Activated CD4-positive, alpha-beta memory T cell treated with anti-CD3 and anti-CD28 coated beads for 36 hours (primary cell): ENCODE results near the gene LHX6. TPM values are rescaled to one million over a fixed set of nuclear protein-coding genes. Genes with fewer than 3 reads are reported as not detected.

Experiments
- CTCF ChIA-PET: fragments of 350-600 bp; sonication (Branson Sonifier 250); formaldehyde crosslinking; loops from one replicate; lab custom pipeline; 2021; ENCODE audit warnings: antibody characterized with exemption, inconsistent platforms; lab: Charles Lee
- POLR2A ChIA-PET: fragments of 350-600 bp; sonication (Branson Sonifier 250); formaldehyde crosslinking; loops from one replicate; lab custom pipeline; 2021; ENCODE audit warnings: antibody characterized with exemption; lab: Charles Lee
- DNase-seq: peaks from one replicate; pipeline ENCODE4 v3.0.0-alpha.2; 2020
- H3K27ac Mint-ChIP-seq: one replicate; pipeline ENCODE4 v1.8.0; 2021; ENCODE audit warnings: mixed read lengths
- H3K27me3 Mint-ChIP-seq: one replicate; pipeline ENCODE4 v1.8.0; 2021; ENCODE audit warnings: mixed read lengths
- H3K36me3 Mint-ChIP-seq: one replicate; pipeline ENCODE4 v1.8.0; 2021; ENCODE audit warnings: mixed read lengths
- H3K4me1 Mint-ChIP-seq: one replicate; pipeline ENCODE4 v1.8.0; 2021; ENCODE audit warnings: low read depth, mixed read lengths
- H3K4me3 Mint-ChIP-seq: one replicate; pipeline ENCODE4 v1.8.0; 2021; ENCODE audit warnings: mild to moderate bottlenecking, mixed read lengths
- H3K9me3 Mint-ChIP-seq: one replicate; pipeline ENCODE4 v1.8.0; 2021; ENCODE audit warnings: mixed read lengths
- intact Hi-C: fragments of 100-400 bp; cut with micrococcal nuclease; formaldehyde crosslinking; loops from one replicate; pipeline ENCODE4 v1.15.1; 2023
- total RNA-seq, 2 experiments: library from RNA; stranded (reverse); gene quantifications; one replicate each; pipeline ENCODE4 v1.2.3, GENCODE V29; 2021

The LHX6 gene
- total RNA-seq, 2 experiments from 2014 or later: not detected

- Mint-ChIP-seq H3K4me3 (no peak overlapping the region), H3K27me3 (peaks cover 9% of the 10 kb centered on the region), H3K36me3 (no peaks in the 10 kb centered on the region), H3K4me1 (no peaks in the 10 kb centered on the region), H3K27ac (no peak overlapping the region), H3K9me3 (no peaks in the 10 kb centered on the region)
- POLR2A ChIA-PET: interaction anchor here (0.7 kb wide), 1 partner anchor 1128 kb away, joined by 3 read pairs; no protein-coding TSS in a partner anchor
- intact Hi-C loops: no loop called here
- CTCF ChIA-PET: no interaction called here
- no peak for DNase-seq
Measured at GRCh38 chr9:122195875-122196274, 32.9 kb downstream of the LHX6 start.

- intact Hi-C loops: no loop called here
- H3K4me3 Mint-ChIP-seq: no peak overlapping the region
- H3K27ac Mint-ChIP-seq: no peak overlapping the region
- H3K4me1 Mint-ChIP-seq: no peaks in the 10 kb centered on the region
- POLR2A ChIA-PET: no interaction called here
- no peaks in the 10 kb centered on the region for H3K9me3 Mint-ChIP-seq
- DNase-seq: no peak
- H3K36me3 Mint-ChIP-seq: no peaks in the 10 kb centered on the region
- peaks cover 9% of the 10 kb centered on the region for H3K27me3 Mint-ChIP-seq
- CTCF ChIA-PET: interaction anchor here (0.6 kb wide), 1 partner anchor 11 kb away, joined by 3 read pairs; no protein-coding TSS in a partner anchor
Measured at GRCh38 chr9:122193651-122194050, 35.1 kb downstream of the LHX6 start.

DNA sequence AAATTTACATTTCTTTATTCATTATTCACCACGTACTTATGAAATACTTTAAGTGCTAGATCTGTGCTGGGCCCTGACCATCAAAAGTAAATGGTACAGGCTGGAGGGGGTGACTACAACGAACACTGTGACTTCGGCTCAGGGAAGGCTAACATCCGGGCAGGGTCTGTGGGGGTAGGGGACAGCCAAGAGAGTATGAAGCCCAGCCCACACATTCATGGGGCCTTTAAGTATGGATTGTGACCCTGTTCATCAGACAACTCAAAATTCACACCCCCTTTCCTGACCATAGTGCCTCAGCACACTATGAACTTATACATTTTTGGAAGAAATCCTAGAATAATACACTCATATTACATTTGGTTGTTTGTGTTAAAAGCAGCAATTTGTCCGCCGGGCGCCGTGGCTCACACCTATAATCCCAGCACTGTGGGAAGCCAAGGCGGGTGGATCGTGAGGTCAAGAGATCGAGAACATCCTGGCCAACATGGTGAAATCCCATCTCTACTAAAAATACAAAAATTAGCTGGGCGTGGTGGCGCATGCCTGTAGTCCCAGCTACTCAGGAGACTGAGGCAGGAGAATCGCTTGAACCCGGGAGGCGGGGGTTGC lies 35.7 kb downstream of the LHX6 start:
- Mint-ChIP-seq H3K36me3 (no peaks in the 10 kb centered on the region), H3K27ac (no peak overlapping the region)
- POLR2A ChIA-PET: no interaction called here

DNA sequence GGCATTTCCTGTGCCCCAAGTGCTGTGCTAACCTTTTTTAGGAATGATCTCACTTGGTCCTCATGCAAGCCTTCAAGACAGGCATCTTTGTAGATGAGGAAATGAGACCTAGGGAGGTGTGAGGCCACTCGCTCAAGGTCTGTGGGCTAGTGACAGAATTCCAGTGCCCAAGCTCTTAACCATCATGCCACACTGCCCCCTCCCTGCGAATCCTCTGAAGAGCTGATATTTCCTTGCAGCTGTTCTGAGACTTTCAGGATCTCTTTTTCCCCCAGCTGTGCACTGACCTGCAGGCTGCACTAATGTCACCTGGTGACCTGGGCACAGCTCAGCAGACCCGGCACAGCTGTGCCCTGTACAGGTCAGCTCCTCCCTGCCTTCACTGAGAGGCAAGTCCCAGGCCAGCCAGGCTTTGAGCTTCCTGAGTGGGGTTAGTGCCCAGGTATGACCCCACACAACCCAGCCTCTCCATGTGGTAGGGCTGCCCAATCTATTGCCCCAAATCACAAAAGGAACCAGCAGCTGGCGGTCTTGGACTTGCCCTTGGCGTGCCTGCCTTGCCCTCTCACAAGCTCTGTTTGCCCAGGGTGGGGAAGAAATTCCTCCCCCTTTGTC lies 36.4 kb downstream of the LHX6 start:
- Mint-ChIP-seq H3K4me1 (no peaks in the 10 kb centered on the region), H3K27me3 (peaks cover 7% of the 10 kb centered on the region), H3K9me3 (no peaks in the 10 kb centered on the region), H3K36me3 (no peaks in the 10 kb centered on the region), H3K27ac (no peak overlapping the region), H3K4me3 (no peak overlapping the region)
- ChIA-PET CTCF (no interaction called here), POLR2A (no interaction called here)
- DNase-seq: no peak
- intact Hi-C loops: no loop called here

More for the DNA sequence above, 35.7 kb downstream of the LHX6 start:
- no peaks in the 10 kb centered on the region for H3K9me3 Mint-ChIP-seq
- intact Hi-C loops: no loop called here
- CTCF ChIA-PET: interaction anchor here (0.6 kb wide), 1 partner anchor 11 kb away, joined by 3 read pairs; no protein-coding TSS in a partner anchor
- H3K4me1 Mint-ChIP-seq: no peaks in the 10 kb centered on the region
- DNase-seq: no peak
- peaks cover 7% of the 10 kb centered on the region for H3K27me3 Mint-ChIP-seq
- no peak overlapping the region for H3K4me3 Mint-ChIP-seq

DNA sequence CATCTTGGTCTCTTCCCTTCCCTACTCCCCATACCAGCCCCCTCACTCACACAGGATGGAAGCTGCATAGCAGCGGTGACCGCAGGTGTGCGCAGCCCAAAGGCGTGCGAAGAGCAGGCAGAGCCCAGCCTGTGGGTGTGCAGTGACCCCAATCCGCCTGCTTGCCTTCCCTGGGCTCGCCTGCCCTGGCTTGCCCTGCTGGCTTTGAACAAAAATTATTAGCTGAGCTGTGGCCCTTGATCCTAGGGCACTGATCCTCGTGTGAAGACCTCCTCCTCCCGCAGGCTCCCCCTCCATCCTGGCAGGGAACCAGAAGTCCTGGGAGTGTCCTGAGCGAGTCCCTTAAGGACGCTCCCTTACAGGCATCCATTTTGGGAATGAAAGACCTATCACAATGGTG lies 37.2 kb downstream of the LHX6 start:
- Mint-ChIP-seq H3K36me3 (no peaks in the 10 kb centered on the region), H3K4me3 (no peak overlapping the region), H3K27ac (no peak overlapping the region), H3K9me3 (no peaks in the 10 kb centered on the region), H3K4me1 (no peaks in the 10 kb centered on the region), H3K27me3 (no peaks in the 10 kb centered on the region)
- no peak for DNase-seq
- intact Hi-C loops: no loop called here
- CTCF ChIA-PET: interaction anchor here (1.1 kb wide), 1 partner anchor 11 kb away, joined by 3 read pairs; no protein-coding TSS in a partner anchor
- POLR2A ChIA-PET: no interaction called here

DNA sequence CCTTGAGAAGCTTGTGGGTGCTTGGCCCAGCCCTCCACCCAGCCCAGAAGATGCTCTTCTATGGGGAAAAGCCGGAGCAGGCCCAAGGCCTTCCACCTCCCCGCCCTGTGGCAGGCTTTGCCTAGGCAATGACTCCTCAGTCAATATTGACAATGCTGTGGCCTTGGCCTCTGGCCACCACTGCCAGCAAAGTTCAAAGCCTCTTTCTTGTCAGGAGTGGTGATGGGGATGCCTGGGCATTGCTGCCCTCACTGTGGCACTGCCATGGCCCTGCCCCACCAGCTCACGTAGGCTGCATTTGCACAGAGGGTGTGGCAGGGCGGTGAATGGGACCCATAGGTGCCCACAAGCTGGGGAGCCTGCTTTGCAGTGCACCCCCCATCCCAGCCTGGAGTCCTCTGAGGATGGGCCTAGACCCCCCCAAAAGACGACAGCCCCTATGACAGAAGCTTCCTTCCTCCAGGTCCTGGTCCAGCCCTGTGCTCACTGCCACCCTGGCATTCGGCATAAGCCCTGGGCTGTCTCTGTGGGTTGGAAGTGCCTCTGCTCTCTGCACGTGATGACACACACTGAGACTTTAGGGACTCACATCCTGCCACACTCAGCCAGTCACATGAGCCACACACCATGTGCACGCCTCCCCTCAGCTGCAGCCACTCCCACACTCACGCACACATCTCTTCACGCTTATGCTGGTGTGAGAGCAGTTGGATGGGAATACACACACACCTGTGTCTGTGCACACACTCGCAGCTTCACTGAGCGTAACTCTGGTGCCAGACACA lies 38.0 kb downstream of the LHX6 start:
- no peaks in the 10 kb centered on the region for H3K9me3 Mint-ChIP-seq
- intact Hi-C loops: no loop called here
- H3K27me3 Mint-ChIP-seq: no peaks in the 10 kb centered on the region
- DNase-seq: peak; percentile 39
- POLR2A ChIA-PET: no interaction called here
- no peak overlapping the region for H3K27ac Mint-ChIP-seq
- H3K36me3 Mint-ChIP-seq: no peaks in the 10 kb centered on the region
- no peak overlapping the region for H3K4me3 Mint-ChIP-seq
- no peaks in the 10 kb centered on the region for H3K4me1 Mint-ChIP-seq
- CTCF ChIA-PET: interaction anchor here (1.1 kb wide), 1 partner anchor 10 kb away, joined by 3 read pairs; no protein-coding TSS in a partner anchor

- no peaks in the 10 kb centered on the region for H3K4me1 Mint-ChIP-seq
- no peaks in the 10 kb centered on the region for H3K36me3 Mint-ChIP-seq
- H3K9me3 Mint-ChIP-seq: no peaks in the 10 kb centered on the region
- H3K27ac Mint-ChIP-seq: no peak overlapping the region
- DNase-seq: no peak
- H3K27me3 Mint-ChIP-seq: no peaks in the 10 kb centered on the region
- H3K4me3 Mint-ChIP-seq: no peak overlapping the region
- intact Hi-C loops: no loop called here
- ChIA-PET CTCF (no interaction called here), POLR2A (no interaction called here)
Measured at GRCh38 chr9:122188369-122188768, 40.4 kb downstream of the LHX6 start.

DNA sequence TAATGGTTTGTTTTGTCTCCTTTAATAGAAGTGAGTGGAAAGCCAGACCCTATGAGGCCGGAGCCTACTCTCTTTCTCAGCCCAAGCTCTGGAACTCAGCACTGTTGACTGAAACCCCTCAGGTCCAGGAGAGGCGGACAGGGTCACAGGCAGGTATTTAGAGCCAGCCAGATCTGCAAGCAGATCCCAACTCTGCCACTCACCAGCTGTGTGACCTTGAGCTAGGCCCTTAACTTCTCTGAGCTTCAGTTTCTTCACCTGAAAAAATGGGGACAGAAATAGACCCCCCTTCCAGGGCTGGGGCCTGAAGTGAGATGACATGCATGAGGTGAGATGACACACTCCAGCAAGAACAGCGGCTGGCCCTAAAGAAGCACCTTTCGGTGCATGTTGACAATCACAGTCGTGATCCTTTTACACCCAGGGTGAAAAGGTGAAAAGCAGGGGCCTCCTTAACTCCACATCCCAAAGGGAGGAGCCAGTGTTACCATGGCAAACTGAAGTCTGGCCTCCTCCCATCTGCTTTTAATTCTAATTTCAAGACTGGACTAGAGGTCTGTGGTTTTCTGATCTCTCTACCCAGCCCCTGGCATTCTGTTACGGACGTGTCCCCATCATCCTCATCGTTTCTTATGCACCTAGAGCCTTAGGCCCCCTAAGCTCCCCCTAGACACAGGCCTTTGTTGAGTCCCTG lies 41.8 kb downstream of the LHX6 start:
- ChIA-PET POLR2A (no interaction called here), CTCF (interaction anchor here (0.7 kb wide), 1 partner anchor 53 kb away, joined by 3 read pairs; no protein-coding TSS in a partner anchor)
- no peaks in the 10 kb centered on the region for H3K4me1 Mint-ChIP-seq
- no peak overlapping the region for H3K27ac Mint-ChIP-seq
- no peaks in the 10 kb centered on the region for H3K36me3 Mint-ChIP-seq
- no peaks in the 10 kb centered on the region for H3K9me3 Mint-ChIP-seq
- no peak for DNase-seq
- H3K4me3 Mint-ChIP-seq: no peak overlapping the region
- intact Hi-C loops: no loop called here
- peaks cover 2% of the 10 kb centered on the region for H3K27me3 Mint-ChIP-seq

GRCh38 chr9:122186301-122186700 lies 42.5 kb downstream of the LHX6 start:
- CTCF ChIA-PET: no interaction called here
- H3K27me3 Mint-ChIP-seq: peaks cover 2% of the 10 kb centered on the region
- no peak overlapping the region for H3K4me3 Mint-ChIP-seq
- no peak overlapping the region for H3K27ac Mint-ChIP-seq
- POLR2A ChIA-PET: no interaction called here
- no peaks in the 10 kb centered on the region for H3K36me3 Mint-ChIP-seq
- H3K9me3 Mint-ChIP-seq: no peaks in the 10 kb centered on the region
- no peak for DNase-seq
- H3K4me1 Mint-ChIP-seq: no peaks in the 10 kb centered on the region
- intact Hi-C loops: no loop called here

DNA sequence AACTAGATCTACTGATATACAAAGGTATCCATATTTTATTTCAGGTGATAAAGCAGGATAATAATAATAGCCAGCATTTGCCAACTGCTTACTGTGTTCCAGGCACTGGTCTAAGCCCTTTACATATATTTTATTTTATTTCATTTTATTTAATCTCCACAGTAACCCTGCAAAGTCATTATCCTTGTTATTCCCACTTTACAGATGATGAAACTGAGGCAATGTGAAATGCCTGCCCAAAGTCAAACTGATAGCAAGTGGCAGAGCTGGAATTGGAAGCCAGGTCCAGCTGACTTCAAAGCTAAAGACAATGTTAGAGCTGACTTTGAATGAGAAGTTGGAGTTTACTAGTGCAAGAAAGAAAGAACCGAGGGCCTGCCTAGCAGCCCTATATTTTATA lies 44.2 kb downstream of the LHX6 start:
- Mint-ChIP-seq H3K27me3 (peaks cover 8% of the 10 kb centered on the region), H3K4me1 (no peaks in the 10 kb centered on the region), H3K4me3 (no peak overlapping the region), H3K36me3 (no peaks in the 10 kb centered on the region), H3K27ac (no peak overlapping the region), H3K9me3 (no peaks in the 10 kb centered on the region)
- intact Hi-C loops: no loop called here
- ChIA-PET POLR2A (no interaction called here), CTCF (interaction anchor here (0.7 to 2.1 kb wide), 2 partner anchors 61 to 72 kb away, joined by 3 to 7 read pairs; no protein-coding TSS in a partner anchor)
- DNase-seq: no peak

- H3K27ac Mint-ChIP-seq: no peak overlapping the region
- no peaks in the 10 kb centered on the region for H3K9me3 Mint-ChIP-seq
- intact Hi-C loops: no loop called here
- no peaks in the 10 kb centered on the region for H3K36me3 Mint-ChIP-seq
- ChIA-PET CTCF (interaction anchor here (2.1 kb wide), 1 partner anchor 60 kb away, joined by 7 read pairs; no protein-coding TSS in a partner anchor), POLR2A (no interaction called here)
- peaks cover 8% of the 10 kb centered on the region for H3K27me3 Mint-ChIP-seq
- no peak overlapping the region for H3K4me3 Mint-ChIP-seq
- DNase-seq: no peak
- H3K4me1 Mint-ChIP-seq: no peaks in the 10 kb centered on the region
Measured at GRCh38 chr9:122183501-122183900, 45.3 kb downstream of the LHX6 start.

GRCh38 chr9:122180633-122181032 lies 48.1 kb downstream of the LHX6 start:
- H3K4me1 Mint-ChIP-seq: no peaks in the 10 kb centered on the region
- H3K36me3 Mint-ChIP-seq: no peaks in the 10 kb centered on the region
- intact Hi-C loops: no loop called here
- POLR2A ChIA-PET: no interaction called here
- H3K9me3 Mint-ChIP-seq: no peaks in the 10 kb centered on the region
- H3K27me3 Mint-ChIP-seq: peaks cover 13% of the 10 kb centered on the region
- CTCF ChIA-PET: interaction anchor here (0.5 to 0.9 kb wide), 2 partner anchors 11 to 763 kb away, joined by 3 read pairs; no protein-coding TSS in a partner anchor
- no peak overlapping the region for H3K27ac Mint-ChIP-seq
- no peak for DNase-seq
- no peak overlapping the region for H3K4me3 Mint-ChIP-seq
